Stimulated activated CD8-positive, alpha-beta memory T cell treated with anti-CD3 and anti-CD28 coated beads, Interleukin-2, amount 100 ng/mL, for 48 hours (primary cell): ENCODE data around the gene PLIN1.
A peak's percentile ranks its signal among the peaks of the same experiment; 100 is the strongest.

Source experiments
- DNase-seq, 2 donors: peaks; one replicate each; pipeline ENCODE4 v3.0.0-alpha.2; 2020; ENCODE audit warnings: low read depth in 2 of 2

The PLIN1 gene

GRCh38 chr15:89654301-89654761, 24.8 kb downstream of the PLIN1 start:
- no peak for DNase-seq

GRCh38 chr15:89653578-89653977, 25.6 kb downstream of the PLIN1 start:
- no peak for DNase-seq

- DNase-seq, result no peak
Measured at GRCh38 chr15:89652666-89653065, 26.5 kb downstream of the PLIN1 start.

GRCh38 chr15:89652131-89652530, 27.0 kb downstream of the PLIN1 start:
- DNase-seq, result no peak

- DNase-seq, result no peak
Measured at GRCh38 chr15:89649716-89650115, 29.5 kb downstream of the PLIN1 start.

GRCh38 chr15:89649013-89649625, 30.0 kb downstream of the PLIN1 start:
- no peak for DNase-seq

- no peak for DNase-seq
Measured at GRCh38 chr15:89648106-89649012, 30.8 kb downstream of the PLIN1 start.

- peak; percentile 59 to 67 for DNase-seq
Measured at GRCh38 chr15:89647191-89647851, 31.8 kb downstream of the PLIN1 start.

- DNase-seq, result no peak
Measured at GRCh38 chr15:89646416-89647141, 32.6 kb downstream of the PLIN1 start.

GRCh38 chr15:89645680-89646079, 33.5 kb downstream of the PLIN1 start:
- no peak for DNase-seq

GRCh38 chr15:89642106-89642505, 37.1 kb downstream of the PLIN1 start:
- no peak for DNase-seq

GRCh38 chr15:89641053-89641452, 38.1 kb downstream of the PLIN1 start:
- DNase-seq, result no peak

GRCh38 chr15:89640245-89640644, 38.9 kb downstream of the PLIN1 start:
- DNase-seq, result no peak

- DNase-seq, result no peak
Measured at GRCh38 chr15:89633585-89633984, 45.6 kb downstream of the PLIN1 start.

- DNase-seq, result no peak
Measured at GRCh38 chr15:89632563-89633430, 46.4 kb downstream of the PLIN1 start.

GRCh38 chr15:89631902-89632264, 47.3 kb downstream of the PLIN1 start:
- no peak for DNase-seq

- DNase-seq, result no peak
Measured at GRCh38 chr15:89630974-89631901, 47.9 kb downstream of the PLIN1 start.

- no peak for DNase-seq
Measured at GRCh38 chr15:89630260-89630659, 48.9 kb downstream of the PLIN1 start.

GRCh38 chr15:89629829-89630228, 49.3 kb downstream of the PLIN1 start:
- DNase-seq, result no peak
